ENCODE results near the gene INSIG2.

The INSIG2 gene

DNA sequence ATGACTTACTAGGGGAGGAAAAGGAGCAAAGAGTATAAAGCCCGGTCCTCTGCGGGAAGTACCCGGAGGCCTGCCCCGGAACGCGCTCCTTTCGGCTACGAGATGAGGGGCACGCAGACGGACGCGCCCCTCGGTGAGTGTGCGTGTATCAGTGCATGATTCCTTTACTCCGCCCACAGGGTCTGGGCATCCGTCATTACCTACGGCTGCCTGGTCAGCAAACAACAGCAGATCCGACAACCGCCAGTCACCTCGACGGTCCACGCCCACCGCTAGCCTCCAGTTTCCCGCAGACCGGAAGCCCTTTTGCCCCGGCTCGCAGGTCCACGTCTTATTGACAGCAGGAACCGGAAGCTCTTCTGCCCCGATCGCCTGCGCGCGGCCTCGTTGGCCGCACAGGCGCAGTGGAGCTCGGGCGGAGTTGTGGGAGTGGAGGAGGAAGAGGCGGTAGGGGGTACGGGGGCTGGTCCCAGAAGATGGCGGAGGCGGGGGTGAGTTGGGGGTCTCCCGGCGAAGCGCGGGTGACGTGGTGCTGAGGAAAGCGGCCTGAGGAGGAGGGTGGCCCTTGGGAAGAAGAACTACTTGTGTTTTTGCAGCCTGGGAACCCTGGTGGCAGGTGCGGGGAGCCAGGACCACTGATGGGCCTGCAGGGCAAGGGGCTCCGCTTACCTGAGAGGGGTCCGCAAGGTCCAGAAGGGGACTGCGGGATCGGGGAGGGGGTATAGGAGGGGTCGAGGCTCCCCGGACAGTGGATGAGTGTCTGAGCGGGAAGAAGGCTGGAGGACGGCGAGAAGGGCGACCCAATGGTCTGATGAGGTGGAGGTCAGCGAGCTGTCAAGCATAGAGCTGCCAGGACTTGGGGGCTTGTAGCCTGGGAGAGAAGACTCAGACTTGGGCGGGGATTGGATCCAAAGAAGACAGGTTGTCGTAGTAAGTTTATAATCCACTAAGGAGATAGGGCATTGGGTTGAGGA lies at the start of gene INSIG2:
Gene INSIG2, plus strand, starts transcription at position 421 of the 974 bp plus-strand sequence. CDS start 8,086 bp downstream, outside the sequence.
- DNase-seq: peak; percentile 93

DNA sequence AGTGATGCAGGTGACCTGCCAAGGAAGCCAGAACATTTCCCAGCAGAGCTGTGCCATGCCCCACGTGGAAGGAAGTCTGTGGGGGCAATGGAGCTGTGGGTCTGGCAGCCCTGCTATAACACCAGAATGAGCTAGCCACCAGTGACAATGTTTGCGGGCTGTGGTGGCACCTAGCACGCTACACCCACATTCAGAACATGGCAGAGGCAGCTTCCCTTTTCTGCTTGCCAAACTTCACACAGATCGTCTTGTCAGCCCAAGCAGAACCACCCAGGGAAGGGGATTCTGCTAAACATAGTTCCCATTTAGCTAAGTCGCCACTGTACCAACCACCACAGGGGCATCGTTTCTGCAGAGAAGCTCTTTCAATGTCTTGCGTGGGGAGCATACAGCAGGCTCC lies 47.4 kb upstream of the INSIG2 start:
- no peak for DNase-seq

DNA sequence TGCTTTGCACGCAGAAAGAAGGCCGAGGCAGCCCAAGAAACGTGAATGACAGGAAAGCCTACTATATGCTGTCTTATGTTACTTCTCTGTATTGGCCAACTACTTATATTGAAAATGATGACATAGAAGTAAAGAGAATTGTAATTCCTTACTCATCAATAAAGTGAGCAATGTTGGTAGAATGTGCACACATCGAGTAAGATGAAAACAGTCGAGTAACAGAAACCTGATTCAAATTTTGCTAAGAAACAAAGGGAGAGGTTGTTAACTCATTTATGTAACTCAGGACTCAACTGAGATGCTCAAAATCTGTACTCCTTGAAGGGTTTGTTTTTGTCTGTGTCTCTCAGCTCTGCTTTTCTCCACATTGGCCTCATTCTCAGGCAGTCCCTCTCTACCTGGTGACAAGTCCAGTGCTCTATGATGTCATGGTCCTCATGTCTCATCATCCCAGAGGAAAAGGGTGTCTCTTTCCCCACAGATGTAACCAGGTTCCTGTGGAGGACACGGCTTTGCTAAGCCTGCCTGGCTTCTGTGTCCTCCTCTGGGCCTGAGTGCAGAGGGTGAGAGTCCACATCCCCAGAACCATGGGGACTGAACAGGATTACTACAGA lies 44.1 kb upstream of the INSIG2 start:
- DNase-seq: no peak

DNA sequence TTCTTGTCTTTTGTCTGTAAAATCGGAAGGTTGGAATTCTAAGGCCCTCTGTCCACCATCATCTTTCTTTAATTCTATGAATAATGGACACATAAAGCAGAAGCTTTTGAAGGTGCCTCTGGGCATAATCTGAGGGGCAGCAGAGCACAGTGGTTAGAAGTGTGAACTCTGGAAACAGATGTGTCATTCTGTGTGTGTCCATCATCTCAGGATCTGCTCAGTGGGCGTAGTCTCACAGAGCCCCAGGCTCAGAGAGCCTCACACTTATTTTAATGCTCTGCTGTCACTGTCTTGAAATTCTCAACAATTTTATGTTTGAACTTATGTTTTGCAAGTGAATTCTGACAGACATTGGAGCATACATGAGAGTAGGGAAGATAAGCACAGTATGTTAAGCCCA lies 43.4 kb upstream of the INSIG2 start:
- no peak for DNase-seq

DNA sequence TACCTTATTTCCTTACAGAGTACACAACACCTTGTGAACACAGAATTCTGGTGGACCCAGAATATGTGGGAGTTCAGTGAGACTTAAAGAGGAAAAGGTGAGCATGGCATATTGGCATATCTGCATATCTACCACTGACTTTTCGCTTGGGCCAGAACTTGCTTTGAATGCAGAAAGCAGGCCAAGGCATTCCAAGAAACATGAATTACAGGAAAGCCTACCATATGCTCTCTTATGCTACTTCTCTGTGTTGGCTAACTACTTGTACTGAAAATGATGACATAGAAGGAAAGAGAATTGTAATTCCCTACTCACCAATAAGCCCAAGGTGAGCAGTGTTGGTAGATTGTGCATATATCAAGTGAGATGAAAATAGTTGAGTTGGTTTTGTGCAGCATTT lies 43.0 kb upstream of the INSIG2 start:
- no peak for DNase-seq

DNA sequence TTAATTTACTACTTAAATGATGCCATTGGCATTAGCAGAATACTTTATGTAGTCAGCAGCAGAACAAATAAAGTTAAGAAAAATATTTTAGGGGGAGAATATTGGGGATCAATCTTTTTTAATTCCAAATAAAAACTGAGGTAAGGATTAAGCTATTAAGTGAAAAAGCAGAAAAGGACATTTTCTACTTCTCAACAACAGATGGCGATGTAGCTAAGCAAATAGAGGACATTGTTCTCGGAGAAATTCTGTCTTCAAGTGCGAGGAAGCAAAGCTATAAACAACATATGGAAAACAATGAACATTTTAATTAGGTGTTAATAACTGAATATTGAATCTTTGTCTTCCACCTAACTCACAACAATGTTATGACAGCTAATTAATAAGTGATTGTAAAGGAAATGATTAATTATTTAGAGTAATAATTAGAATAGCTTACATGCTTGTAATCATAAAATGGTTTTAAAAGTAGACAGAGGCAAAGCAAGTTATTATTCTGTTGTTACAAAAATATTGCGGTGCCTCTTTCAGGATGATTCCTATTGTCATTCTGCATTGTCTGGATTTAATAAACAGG lies 41.5 kb upstream of the INSIG2 start:
- no peak for DNase-seq

DNA sequence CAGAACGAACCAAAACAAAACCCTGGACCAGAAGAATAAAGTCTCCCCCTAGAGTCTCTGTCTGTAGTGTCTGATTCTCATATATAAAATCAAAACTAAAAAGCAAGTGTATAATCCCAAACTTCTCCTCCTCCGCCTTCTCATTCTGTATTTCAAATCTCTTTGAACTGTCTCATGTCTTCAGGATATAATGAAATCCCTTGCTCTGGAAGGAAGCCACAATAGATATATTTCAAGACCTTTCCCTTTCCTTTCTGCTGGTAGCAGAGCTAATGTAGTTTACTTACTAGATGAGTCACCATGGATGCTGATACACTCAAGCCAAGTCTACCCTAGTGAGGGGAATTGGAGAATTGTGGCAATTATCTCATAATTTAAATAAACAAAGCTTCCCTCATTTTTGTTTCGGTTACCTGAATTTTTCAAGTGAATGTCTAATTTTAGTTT lies 40.9 kb upstream of the INSIG2 start:
- no peak for DNase-seq

DNA sequence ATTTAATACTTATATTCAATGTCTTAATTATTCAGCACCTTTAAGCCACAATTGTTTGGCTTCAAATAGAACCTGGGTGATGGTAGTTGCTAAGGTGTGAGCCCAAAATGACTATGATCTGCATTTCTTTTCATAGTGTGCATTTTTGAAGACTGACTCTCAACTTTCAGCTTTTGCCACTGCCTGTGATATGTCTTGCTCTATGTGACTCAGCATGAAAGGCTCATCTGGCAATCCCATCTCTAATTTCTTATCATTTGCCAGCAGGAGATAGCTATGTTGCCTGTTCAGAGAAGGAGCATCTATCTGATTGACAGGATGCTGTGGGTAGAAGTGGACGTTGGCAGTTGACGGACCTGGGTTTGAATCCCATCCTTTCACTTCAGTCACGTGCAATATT lies 39.9 kb upstream of the INSIG2 start:
- DNase-seq: no peak

DNA sequence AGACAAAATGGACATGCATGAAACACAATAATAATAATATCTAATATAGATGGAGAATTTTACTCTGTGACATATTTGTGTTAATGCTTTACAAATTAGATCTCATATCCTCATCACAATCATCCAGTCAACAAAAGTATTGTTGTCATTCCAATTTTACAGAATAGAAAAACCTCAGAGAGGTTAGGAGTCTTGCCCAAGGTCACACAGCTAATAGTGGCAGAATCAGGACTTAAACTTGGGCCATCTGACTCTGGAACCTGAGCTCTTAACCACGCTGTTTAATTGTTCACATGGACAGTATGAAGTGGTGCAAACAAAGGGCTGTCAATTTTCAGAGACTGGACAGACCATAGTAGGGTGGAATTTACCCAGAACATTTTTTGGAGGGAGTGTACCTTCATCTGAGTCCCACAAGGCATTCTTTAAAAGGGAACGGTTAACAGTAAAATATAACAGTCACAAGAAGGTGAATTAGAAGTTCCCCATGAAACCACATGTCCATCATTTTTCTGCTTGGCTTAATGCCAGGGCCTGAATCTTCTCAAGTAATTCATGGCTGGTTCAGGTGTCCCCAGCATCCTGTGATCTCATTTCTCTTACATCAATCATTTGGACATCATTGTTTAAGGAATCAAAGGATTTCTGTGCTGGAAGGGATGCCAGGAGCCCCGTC lies 39.0 kb upstream of the INSIG2 start:
- no peak for DNase-seq

DNA sequence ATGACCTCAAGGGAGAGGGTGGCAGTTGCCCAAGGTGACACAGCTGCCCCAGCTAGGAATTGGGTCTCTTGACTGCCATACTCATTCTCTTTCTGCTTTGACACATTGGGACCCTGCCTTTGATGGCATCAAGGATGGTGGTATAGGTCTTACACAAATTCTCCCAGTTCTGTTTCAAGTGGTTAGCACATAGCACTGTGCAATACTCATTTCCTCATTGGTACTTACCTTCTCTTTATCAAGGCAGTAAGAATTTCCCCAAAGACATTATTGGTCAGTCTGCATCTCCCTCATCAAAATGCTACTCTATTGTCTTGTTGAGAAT lies 38.5 kb upstream of the INSIG2 start:
- no peak for DNase-seq

DNA sequence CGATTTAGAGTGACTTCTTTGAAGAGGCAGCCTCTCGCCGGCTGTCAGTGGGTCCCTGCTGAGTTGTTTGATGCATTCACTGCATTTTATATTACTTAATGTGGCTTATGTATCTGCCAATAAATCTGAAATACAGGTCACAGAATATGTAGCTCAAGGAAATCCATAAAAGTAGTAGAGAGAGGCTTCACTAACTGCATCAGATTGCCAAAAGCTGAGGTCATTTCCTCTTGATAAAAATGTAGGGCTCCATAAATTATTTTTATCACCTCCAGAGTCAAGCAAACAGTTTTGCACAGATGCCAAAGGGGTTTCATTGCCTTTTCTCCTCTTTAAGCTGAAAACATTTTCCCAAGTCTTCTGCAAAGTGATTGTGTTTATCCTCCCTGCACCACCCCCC lies 37.9 kb upstream of the INSIG2 start:
- no peak for DNase-seq

DNA sequence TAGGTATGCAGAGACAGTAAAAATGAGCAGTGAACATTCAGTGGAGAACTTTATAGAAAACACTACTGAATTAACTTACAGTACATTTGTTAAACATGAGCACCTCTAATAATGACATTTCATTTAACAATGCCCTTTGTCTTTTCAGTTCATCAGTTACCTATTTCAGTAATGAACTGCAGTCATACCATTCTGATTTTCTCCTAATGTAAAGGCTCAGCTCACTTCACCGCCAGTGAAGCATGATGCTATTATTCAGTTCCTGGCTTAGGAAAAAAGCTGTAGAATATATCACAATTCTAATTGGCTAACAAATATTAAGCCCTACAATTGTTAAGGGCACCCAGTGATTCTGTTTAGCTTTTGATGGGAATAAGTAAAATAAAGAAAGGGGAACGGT lies 37.3 kb upstream of the INSIG2 start:
- no peak for DNase-seq

DNA sequence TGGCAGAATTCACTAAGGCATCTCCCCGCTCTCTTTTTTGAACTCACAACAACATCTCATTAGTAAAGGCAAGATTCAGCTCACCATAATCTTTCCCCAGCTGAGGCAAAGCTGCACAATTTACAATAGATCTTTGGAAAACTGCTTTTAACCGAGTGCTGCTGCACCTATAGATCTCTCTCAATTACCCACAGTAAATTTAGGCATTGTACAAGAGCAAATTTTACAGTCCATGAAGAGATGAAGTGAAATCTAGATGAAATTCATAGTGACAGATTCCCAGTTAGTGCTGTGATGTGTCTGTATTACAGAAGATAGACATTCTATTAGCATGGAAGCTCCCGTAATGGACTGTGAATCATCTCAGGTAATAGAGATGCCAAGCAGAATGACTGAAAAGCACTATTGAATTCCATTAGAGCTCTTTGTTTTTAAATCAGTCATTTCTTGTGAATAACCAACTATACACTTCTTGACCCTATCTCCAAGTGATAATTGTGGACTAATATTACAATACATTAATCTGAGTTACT lies 36.4 kb upstream of the INSIG2 start:
- no peak for DNase-seq

DNA sequence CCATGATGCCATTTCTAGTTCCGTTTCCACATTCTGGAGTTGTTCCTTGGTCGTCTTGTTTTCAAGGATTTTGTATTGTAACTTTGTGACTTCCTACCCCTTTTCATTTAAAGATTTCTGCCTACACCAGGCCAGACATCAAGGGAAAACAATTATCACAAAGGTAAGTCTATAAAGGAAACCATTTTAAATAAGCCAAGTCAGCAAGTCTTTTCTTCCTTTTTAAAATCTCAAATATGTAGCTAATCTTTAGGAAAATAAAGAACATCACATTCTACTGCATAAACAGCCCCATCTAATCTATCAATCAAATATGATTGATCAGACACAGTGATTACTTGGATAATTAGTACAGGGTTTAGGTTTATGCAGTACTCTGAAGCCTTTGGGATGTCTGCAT lies 35.8 kb upstream of the INSIG2 start:
- DNase-seq: no peak

DNA sequence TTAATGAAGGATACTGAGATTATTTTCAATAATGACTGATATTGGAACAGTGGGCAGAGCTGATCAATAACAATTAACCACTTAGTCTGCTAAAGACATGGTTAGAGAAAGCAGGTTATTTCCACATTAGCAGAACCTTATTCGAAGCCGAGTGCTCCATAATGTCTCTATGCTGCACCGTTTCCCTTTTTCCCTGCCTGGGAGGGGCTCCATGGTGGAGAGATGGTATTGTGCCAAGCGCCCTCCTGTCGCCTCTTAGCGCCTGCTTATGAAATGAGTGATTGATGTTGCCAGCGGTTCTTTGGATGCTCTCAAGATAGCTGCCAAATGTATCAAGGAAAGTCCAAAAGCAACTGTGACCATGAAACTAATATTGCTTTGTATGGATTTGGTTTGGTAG lies 34.6 kb upstream of the INSIG2 start:
- no peak for DNase-seq

DNA sequence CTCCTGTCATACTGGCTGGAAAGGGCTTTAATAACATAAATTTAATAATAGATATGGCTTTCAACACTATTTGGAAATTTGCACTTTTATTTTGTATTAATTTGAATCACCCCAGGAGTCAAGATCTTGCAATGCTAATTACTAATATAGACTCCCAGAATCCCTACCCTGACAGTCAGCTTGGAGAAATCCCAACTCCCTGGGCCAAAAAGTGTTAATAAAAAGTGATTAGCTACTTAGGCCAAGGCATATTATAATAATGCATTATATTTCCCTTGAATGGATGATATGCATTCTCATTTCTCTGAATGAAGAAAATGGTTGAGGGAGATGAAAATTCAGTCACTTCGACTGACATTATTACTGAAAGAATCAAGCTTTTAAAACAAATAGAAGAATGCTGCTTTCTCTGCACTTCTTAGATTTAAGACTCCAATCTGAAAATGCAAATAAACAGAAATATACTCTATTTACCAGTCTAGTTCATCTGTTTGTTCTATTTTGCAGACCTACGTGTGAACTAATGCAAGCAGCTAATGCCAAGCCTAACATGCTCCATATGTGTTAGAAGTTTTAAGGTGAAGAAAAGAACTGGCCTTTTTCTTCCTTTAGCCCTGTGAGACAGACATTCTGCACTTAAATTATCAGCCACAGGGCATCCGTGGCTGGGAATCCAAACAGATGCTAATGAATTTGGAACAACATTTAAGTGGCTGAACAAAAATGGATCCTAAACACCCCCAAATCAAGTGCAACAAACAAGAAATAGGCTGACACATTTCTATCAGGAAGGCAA lies 33.9 kb upstream of the INSIG2 start:
- DNase-seq: no peak

DNA sequence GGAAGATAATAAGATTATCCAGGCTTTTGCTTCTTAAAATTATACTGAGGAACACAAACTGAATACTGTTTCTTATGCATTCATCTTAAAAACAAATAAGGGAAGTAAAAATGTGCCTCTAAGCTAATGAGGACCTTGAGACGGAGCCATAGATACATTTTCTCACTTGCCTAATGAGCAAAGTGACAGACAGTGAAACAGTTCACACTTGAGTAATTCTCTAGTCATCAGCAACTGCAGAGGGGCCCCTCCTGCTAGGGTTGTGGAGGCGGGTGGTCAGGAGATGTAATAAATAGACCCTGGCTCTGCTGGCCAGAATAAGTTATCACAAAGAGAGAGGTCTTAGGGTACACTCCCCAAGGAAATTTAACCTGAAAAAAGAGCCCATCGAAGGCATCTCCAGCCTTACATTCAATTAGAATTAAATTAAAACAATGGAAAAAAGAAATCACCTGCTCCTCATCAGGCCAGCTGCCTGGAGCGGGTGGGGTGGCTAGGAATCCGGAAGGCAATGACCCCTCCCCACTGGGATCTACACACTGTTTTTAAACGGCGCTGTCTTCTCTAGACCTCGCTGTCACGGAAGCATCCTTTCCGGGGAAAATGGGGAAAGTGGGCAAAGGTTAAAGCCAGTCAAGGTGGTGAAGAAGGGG lies 32.6 kb upstream of the INSIG2 start:
- DNase-seq: no peak

DNA sequence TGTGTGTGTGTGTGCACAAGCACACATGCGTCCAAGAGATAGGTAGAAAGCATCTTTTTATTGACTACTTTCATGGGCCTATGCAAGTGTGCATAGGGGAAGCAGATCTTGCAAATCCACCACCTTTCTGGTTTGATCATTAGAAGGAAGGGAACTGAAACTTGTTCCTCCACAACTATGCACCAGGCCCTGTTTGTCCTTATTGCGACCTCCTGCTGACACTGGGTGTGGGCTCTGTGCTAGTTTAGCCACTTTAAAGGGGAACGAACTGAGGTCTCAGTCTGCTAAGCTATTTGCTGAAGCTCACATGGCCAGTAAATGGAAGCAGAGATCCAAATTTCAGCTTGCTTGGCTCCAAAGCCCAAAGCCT lies 32.1 kb upstream of the INSIG2 start:
- no peak for DNase-seq

DNA sequence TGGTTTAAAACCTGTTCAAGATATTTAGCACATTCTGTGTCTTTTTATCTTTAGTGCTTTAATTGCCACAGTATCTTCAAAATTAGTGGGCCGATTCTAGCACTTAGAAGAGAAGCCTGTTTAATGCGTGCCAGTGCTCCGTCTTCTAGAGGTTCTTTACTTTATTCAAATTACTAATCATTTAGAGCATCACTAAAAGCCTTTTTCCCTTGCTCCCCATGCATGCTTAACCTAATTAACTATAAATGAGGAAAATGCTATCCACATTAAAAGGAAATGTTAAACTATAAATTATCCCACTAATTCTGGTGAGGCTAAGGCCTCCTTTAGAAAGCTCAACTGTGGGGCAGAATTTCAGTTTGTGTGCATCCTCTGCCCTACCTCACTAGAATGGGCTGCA lies 31.5 kb upstream of the INSIG2 start:
- no peak for DNase-seq

DNA sequence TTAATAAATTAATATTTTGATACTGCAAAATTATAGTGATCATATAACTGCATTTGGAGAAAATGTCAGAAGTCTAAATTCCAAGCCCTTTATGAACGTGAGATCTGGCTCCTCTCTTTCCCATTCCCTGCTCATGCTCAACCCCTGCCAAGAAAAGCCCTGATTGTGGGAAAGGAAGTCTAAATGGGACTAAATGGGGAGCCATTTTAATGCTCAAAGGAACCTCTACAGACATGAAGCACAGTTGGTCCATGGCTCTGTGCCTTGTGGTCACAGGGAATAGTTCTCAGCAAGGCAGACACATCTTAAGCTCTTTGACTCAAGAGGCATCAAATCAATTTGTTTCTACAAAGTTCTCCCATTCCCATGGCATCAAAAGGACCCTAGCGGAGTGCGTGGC lies 29.3 kb upstream of the INSIG2 start:
- no peak for DNase-seq

DNA sequence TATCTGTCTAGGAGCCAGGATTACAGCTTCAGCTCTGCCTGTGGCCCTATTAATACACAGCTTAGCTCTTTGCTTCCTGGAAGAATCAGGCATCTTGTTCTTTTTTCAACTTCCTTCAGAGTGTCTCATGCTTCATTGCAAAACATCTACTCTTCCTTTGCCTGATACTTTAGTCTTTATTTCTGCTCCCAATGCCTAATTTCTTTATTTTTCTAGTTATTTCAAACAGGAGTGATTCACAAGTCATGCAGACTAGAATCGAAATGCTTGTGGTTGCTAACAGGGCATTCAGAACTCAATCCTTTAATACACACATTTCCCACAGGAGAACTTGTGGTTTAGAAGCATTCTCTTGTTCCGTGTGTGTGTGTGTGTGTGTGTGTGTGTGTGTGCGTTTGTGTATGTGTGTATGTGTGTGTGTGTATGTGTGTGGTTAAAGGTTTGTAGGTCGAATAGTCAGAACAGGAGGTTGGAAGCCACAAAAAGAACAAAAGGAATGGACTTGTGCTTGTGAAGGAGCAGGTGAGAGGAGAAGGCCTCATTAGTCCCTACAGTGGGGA lies 28.3 kb upstream of the INSIG2 start:
- DNase-seq: no peak
